HTR-8/SVneo (cell line): ENCODE data around the gene CERS5.

Source experiments
- DNase-seq: peaks from one replicate; pipeline ENCODE4 v3.0.0; 2011; ENCODE audit warnings: low spot score, mixed read lengths; ENCODE audit not compliant: insufficient read length
- FAIRE-seq: peaks from 2 replicates; lab custom pipeline; 2011; peaks lifted over from hg19 to GRCh38; lab: Jason Lieb, UNC

Gene CERS5

DNA sequence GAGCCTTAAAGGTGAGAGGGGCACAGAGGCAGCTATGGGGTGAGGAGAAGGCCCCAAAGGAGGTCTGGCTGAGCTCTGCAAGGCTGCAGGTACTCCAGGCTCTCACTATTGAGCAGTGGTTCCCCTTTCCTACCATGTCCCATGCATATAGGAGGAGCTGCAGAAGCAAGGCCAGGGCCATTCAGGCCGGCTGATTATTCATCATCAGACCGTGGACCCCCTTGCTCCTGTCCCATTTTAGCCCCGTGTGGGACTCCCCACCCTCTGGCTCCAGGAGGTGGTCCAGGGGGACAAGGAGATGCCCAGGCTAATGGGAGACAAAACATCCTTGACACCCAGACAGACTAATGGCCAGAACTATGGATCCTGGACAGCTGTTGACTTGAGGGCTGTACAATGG lies 60.3 kb downstream of the CERS5 start:
- FAIRE-seq (no peak), DNase-seq (no peak)

DNA sequence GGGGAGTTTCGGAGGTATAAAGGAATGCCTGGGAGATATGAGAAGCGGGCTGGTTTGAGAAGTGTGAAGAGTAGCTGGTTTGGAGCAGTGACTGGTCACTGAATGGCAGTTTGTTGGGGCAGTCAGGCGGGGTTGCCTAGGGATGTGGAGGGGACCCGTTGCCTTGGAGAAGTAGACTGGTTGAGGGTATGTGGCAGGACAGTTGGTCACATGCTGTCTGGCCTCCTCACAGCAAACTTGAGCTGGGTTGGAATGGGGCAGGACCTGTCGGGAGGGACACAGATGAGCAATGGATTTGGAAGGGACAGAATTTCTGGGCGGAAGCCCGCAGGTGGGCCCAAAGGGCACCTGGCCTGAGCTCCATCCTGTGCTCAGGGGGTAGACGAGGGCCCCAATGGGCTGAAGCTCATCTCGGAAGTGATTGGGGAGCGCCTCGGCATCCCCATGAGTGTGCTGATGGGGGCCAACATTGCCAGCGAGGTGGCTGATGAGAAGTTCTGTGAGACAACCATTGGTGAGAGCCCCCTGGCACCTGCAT lies 61.2 kb downstream of the CERS5 start:
- no peak for FAIRE-seq
- DNase-seq, result no peak

DNA sequence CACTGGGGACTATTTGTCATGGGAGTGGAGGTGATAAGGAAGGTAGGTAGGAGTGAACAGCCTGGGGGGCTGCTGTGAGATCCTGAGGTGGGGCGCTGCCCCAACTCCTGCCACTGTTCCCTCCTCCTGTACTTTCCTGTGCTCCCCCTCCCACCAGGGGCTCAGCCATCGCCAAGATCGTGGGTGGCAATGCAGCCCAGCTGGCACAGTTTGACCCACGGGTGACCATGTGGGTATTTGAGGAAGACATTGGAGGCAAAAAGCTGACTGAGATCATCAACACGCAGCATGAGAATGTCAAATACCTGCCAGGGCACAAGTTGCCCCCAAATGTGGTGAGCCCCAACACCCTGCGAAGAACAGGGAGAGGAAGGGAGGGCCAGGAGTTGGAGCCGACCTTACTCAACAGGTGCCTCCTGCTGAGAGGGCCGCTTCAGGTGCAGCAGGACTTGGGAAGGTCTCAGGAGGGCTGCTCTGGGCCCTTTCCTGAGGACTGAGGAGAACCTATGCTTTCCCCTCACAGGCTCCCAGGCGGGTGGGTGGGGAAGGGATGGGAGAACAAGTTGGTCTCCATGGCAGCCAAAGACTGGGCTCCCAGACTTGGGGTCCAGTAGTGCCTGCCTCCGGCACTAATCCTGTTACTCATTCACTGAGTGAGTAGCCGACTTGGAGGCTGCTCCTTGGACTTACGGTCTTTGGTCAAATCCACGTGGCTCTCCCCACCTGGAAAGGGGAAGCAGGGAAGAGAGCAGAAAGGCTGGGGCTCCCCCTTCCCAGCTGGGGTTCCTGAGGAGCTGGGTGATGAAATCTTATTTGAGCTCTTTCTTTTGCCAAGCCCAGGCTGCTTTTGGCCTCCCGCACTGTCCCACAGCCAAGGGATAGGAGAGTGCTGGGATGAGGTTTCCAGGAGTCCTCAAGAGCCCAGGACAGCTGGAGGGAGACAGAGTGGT lies 62.5 kb downstream of the CERS5 start:
- DNase-seq (no peak), FAIRE-seq (no peak)

DNA sequence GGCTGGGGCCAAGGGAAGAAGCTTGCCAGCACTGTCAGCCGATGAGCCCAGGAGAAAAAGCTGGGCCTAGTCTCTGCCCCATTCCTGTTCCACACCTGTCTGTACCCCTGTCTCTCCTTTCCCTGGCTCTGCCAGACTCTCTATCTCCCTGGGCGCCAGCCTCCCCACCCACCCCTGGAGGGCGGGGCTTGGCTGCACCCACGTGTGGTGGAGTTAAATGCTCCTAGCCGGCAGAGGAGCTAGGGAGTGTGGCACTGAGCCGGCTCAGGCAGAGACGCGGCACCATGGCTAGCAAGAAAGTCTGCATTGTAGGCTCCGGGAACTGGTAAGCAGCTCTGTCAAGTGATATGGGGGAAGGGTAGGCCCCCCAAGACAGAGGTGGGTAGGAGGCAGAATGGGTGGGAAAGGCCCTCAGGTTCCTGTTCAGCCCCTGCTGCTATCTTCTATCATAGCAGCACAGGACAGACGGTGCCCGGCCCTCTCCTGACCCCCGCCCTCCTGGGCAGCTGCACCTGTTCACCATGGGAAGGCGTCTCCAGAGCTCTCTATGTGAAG lies 63.3 kb downstream of the CERS5 start, which contains the start of gene GPD1:
TSS of gene GPD1 (plus strand) at position 242 of the 555 bp plus-strand sequence. CDS start at position 285, 43 bp downstream.
- no peak for DNase-seq
- no peak for FAIRE-seq

DNA sequence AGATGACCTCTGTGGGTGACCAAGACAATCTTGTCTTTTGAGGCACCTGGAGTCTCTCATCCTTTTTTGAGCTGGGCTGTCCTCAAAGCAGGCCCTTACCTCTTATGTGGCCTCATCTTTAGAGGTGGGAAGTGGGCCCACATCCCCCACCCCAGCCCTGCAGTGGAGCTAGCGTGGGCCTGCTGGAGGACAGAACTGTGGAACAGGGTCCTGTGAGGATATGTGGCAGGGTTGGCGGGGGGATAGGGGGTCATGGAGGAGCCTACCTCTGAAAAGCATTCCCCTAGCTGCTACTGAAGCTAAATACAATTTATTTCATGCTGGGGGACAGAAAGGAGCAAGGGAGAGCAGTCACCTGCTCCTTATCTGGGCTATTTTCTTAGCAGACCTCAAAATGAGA lies 63.8 kb downstream of the CERS5 start:
- no peak for FAIRE-seq

DNA sequence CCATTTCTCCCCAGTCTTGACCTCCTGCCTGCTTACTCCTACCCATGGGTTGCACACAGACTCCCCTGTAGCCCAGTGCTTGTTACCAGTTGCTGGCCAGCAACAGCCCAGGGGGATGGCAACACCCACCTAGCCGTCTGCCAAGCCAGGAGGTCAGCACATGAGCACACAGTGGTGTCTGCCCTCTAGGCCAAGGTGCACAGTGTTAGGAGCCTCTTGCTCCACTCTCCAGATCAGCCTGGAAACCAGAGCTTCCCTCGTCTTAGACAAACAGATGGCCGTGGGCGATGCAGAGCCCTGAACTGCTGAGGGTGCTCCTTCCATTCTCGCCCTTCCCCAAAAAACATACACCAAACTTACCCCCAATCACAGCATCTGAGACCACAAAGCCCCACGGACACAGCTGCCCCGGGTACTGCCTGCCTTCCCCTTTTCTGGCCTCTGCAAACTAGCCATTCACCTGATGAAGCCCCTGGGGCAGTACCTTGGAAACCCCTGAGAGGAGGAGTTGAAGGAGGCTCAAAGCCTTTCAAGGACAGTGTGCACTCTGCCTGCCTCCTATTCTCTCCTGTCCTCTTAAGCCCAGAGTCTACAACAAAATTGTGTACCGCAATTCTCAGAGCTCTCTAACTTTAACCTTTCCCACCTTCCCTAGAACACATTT lies 64.4 kb downstream of the CERS5 start:
- no peak for DNase-seq
- no peak for FAIRE-seq

More for the DNA sequence above, 63.8 kb downstream of the CERS5 start:
- DNase-seq, result no peak

DNA sequence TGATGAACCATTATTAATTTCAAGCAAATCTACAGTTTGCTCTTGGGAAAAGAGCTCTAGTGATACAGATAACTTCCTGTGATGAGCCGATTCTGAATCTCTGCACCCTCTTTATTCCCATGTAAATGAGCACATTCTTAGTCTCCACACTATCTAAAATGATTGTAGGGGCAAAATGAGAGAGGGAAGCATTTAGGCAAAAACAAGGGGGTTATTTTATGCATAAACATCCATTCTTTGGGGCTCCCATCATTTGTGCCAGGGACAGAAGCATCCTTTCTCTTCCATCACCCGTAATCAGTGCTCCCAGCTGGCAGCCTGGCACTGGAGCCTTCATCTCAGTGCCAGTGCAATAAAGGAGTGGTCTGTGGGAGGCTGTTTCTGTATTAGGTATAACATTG lies 65.0 kb downstream of the CERS5 start:
- FAIRE-seq (no peak), DNase-seq (no peak)

DNA sequence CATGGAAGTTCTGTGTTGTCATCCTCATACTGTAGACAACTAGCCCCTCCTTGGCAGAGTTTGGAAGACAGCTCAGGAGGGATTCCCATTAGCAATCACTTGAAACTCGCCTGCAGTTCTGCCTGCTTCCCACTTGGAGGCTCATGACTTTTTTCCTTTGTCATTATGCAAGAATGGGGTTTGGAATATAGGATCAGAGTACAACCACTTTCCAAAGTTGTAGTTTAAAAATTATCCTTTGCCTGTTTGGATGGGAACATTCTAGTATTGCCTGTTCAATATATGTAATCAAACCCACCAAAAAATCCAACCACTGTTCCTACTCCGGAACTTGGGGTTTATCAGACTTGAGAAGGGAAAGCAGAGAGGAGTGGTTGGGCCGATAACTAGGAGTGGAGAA lies 65.5 kb downstream of the CERS5 start:
- DNase-seq (peak; percentile 48), FAIRE-seq (no peak)

DNA sequence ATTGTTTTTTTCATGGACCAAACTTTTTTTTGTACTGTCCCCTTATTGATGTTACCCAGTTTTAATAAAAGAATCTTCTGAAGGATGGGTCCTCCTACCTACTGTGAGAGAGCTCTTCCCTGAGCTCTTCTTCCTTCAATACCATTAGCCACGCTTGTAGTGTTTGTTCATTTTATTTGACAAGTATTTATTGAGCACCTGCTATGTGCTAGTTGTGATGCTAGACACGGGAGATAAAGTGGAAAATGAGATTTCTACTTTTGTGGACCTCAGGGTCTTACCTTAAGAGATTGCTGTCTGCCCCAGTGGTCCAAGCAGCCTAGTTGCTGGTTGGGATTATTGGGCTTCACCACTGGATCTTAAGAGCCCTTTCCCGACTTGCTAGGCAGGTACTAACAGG lies 66.6 kb downstream of the CERS5 start:
- DNase-seq (no peak), FAIRE-seq (no peak)

DNA sequence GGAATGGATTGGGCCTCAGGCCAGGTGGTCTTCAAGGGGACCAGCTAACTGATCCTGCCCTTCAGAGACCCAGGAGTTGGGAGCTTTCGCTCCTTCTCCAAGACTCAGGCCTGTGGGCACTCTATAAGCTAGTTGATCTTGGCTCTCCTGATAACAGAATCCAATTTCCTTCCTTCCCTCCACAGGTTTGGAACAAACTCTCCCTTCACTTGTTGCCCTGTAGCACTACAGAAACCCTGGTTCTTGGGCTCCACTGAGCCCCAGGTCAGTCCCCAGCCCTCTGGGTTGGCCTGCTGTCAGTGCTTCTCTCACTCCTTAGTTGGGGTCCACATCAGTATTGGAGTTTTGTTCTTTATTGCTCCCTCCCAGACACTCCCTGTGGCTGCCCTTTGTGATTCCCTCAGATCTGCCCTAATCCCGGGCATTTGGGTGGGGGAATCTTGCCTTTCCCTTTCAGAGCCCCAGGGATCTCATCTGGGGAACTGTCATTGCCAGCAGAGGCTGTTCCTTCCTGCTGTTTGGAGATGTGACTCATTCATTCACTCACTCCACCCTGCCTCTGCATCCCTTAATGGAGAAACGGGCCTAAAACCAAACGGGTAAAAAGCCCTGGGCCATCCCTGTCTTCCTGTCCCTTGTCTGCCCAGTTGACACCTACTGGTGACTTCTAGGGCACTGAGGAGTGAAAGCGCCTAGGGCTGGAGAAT lies 67.7 kb downstream of the CERS5 start:
- no peak for FAIRE-seq
- DNase-seq, result no peak

DNA sequence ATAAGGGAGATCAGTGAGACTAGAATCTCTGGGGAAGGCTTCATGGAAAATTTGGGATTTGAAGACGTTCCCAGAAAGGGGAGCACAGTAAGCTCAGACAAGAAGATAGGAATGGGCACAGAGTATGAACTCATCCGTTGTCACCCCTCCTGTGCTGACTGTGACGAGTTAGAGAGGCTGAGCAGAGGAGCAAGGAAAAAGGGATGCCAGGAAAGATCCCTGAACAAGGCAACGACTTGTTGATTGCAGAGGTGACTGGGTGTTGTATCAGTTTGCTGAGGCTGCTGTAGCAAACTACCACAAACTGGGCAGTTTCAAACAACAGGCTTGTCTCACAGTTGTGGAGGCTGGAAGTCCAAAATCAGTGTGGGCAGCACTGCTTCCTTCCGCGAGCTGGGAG lies 69.2 kb downstream of the CERS5 start:
- FAIRE-seq, result no peak
- DNase-seq, result no peak

DNA sequence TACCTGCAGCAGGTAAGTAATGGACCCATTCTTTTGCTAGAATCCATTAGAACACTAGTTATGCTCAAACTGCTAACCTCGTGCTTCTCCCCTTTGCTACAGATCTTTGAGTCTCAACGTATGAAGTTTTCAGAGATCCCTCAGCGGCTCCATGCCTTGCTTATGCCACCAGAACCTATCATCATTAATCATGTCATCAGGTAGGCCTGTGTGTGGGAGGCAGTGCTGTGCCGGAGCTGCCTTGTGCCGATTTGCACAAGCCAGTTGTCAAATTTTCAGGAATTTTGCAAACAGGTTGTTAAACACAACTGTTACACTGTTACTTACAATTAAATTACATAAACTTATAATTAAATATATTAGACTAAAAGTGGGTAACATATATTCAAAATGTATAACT lies 76.8 kb downstream of the CERS5 start:
- FAIRE-seq (no peak), DNase-seq (no peak)

DNA sequence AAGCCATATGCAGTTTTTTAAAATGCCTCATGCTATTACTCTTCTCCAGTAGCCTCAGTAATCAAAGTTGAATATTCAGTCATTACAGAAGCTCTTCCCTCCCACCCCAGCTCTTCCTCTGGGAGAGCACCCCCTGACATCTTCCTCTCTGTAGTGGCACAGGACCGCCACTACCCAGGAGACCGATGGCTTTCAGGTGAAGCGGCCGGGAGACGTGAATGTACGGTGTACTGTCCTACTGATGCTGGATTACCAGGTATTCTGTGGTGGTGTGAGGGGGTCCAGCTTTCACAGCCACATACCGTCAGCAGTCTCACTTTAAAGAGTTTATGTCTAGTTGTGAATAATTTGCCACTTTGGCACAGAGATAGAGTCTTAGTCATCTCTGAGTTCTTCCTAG lies 77.4 kb downstream of the CERS5 start:
- no peak for FAIRE-seq

DNA sequence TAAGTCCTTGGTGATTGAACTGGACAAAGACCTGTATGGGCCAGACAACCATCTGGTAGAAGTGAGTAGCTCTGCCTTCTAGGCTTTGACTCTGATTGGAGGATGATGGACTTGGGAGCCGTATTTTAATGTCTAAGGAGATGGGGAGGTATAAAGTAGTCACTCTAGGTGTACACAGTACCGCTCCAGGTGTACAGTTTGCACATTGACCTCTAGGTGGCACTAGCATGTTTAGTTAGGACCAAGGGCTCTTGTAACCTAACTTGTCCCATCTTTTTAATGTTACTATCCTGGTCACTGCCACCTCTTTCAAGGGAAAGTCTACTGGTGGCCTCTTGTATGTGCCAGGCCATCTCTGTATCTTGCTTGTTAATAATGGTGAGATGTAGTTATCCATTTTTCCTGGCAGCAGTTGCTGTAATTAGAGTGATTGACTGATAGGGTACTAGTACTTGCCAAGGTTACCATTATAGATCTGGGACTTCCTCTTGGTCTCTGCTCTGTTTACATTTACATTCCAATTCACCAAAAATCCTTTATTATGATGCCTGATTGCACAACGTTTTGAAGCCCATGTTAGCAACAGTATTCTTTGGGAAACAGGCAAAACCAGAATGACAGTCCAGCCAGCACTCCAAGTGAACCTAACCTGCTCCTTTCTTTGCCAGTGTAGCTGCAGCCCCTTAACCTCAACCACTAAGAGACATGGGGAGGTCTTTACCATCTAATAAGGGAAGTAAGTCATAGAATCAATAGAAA lies 78.4 kb downstream of the CERS5 start:
- FAIRE-seq, result no peak
- peak; percentile 63 for DNase-seq

More for the DNA sequence above, 77.4 kb downstream of the CERS5 start:
- no peak for DNase-seq

DNA sequence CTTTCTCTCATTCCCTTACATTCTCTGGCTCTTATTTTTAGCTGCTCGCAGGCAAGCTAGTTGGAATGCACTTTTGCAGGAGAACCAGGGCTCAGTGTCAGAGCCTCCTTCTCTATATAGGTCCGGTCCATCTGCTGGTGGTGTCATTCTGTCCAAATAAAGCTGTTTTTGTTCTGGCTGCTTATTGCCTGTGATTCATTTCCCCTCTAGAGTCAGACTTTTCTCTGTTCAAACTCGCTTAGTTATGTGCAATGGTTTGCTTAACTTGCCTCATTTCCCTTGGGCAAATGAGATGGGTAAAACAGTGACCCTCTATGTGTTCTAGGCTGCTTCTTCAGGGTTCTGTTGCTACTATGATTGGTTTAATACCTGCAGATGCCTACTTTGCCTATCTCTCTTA lies 79.2 kb downstream of the CERS5 start:
- DNase-seq (no peak), FAIRE-seq (no peak)

DNA sequence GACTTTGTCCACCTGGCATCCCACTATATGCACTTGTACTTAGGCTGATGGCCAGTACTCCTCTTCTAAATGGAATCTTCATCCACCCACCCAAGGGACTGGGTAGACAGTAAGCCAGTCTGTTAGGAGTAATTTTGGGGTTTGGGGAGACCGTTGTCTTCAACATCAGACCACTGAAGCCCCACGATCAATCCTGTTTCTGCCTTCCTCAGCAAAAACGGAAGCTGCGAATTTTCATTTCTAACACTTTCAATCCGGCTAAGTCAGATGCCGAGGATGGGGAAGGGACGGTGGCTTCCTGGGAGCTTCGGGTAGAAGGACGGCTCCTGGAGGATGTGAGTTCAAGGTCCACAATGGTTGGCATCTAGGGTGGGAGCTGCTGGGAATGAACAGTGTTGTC lies 80.0 kb downstream of the CERS5 start:
- FAIRE-seq, result no peak
- DNase-seq, result no peak

DNA sequence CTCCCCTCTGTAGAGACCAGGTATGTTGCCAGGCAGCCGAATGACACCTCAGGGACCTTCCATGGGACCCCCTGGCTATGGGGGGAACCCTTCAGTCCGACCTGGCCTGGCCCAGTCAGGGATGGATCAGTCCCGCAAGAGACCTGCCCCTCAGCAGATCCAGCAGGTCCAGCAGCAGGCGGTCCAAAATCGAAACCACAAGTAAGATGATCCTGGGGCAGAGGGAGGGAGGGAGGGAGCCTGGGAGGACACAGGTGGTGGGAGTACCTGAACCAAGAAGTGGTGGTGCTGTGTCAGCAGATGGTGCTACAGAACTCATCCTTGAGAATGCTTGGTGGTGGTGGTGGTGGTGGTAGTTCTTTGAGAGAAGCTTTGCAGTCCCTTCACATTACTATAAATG lies 81.0 kb downstream of the CERS5 start:
- FAIRE-seq (no peak), DNase-seq (no peak)

DNA sequence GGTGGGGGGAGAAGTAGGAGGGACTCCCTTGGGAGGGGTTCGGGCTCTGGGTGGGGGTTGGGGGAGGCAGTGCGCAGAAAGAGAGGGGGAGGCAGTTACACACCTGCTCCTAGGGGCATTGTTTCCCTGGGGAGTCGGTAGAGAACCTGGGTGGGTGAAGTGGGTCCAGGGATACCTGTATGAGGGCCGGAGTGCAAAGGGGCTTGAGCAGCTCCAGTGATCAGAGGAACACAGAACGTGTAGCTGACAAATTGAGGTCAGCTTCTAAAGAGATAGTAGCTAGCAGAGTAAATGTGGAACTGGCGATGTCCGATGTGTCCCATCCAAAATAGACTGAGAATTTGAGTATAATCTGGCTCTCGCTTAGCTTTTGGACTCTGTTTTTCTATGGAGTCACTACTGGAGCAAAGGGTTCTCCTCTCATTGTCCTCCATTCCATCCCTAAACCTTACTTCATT lies 81.5 kb downstream of the CERS5 start:
- DNase-seq (no peak), FAIRE-seq (no peak)
